ENCODE results near the gene CADPS. TPM values are rescaled to one million over a fixed set of nuclear protein-coding genes. Genes with fewer than 3 reads are reported as not detected.

Gene CADPS
- total RNA-seq, 2 donors from 2014 or later, result not detected

DNA sequence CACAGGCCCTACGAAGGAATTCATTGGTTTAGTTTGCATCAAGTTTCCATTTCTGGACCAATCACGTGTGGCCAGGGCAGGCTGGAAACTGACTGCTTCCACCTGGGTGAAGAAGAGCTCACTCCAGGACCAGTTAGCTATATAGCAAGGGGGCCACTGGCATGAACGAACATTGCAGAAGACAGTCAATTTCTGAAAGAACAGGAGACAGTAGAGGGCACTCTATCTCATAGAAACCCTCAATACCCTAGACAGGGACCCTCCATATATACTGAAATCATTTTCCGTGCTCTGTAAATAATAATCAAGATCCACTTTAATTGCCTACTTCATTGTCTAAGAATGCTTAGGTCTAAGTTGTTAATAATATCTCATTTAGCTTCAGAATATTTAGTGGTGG lies 215.6 kb downstream of the CADPS start:
- peaks cover 8% of the 10 kb centered on the region for H3K27me3 Mint-ChIP-seq
- no peak for ATAC-seq (replicated peaks)

DNA sequence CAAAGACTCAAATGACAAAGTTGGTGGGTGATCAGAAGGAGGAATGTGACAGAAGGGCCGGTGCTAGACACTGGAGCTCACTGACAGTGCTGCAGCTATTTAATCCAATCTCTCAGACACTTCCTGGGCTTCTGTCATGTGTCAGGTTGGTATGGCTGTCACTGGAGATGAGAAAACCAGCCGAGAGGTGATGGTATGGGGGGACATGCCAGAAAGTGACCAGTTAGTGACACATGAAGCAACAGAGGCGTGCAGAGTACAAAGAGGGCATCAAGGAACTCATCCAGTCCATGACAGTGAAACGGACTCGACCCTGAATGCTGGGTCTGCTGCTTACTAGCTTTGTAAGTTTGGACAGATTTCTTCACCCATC lies 219.5 kb downstream of the CADPS start:
- no peaks in the 10 kb centered on the region for H3K9me3 Mint-ChIP-seq
- no peak overlapping the region for H3K27ac Mint-ChIP-seq
- no peak overlapping the region for H3K4me3 Mint-ChIP-seq
- H3K36me3 Mint-ChIP-seq (ENCODE audit: low read depth), result no peaks in the 10 kb centered on the region
- no peaks in the 10 kb centered on the region for H3K4me1 Mint-ChIP-seq
- peaks cover 6% of the 10 kb centered on the region for H3K27me3 Mint-ChIP-seq
- no peak for ATAC-seq (replicated peaks)

More for the DNA sequence above, 215.6 kb downstream of the CADPS start:
- H3K27ac Mint-ChIP-seq, result no peak overlapping the region
- H3K4me1 Mint-ChIP-seq, result no peaks in the 10 kb centered on the region
- H3K4me3 Mint-ChIP-seq, result no peak overlapping the region
- H3K36me3 Mint-ChIP-seq (ENCODE audit: low read depth), result no peaks in the 10 kb centered on the region
- H3K9me3 Mint-ChIP-seq, result peaks cover 3% of the 10 kb centered on the region

DNA sequence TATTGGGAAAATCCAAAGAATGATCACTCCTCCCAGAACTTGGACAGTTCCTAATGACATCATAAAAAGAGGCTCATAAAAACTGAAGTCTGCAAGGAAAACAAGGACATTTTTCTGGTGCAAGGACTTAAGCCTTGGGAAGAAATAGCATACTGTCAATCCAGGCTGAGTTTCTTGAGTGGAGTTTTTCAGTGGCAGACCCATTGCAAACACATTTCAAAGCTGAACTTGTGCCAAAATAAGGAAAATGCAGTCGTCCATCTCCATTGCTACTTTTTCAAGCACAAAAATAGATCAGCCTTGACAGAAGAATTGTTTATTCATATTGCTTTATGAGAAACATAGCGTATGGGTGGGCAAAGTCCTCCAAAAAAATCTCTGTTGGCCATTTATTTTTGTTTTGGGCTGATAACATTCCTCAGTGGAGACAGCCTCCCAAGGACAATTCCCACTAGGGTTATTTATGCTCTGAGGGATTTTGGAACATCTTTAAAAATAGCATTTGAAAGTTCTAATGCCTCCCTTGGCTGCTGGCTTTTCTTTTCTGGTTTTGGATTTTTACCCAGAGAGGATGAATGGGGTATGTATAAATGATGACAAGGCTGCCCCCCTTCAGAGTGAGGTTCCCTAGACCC lies 220.0 kb downstream of the CADPS start:
- no peak overlapping the region for H3K27ac Mint-ChIP-seq
- no peaks in the 10 kb centered on the region for H3K4me1 Mint-ChIP-seq
- H3K36me3 Mint-ChIP-seq (ENCODE audit: low read depth), result no peaks in the 10 kb centered on the region
- no peak overlapping the region for H3K4me3 Mint-ChIP-seq
- no peak for ATAC-seq (replicated peaks)
- H3K27me3 Mint-ChIP-seq, result peaks cover 6% of the 10 kb centered on the region
- no peaks in the 10 kb centered on the region for H3K9me3 Mint-ChIP-seq

DNA sequence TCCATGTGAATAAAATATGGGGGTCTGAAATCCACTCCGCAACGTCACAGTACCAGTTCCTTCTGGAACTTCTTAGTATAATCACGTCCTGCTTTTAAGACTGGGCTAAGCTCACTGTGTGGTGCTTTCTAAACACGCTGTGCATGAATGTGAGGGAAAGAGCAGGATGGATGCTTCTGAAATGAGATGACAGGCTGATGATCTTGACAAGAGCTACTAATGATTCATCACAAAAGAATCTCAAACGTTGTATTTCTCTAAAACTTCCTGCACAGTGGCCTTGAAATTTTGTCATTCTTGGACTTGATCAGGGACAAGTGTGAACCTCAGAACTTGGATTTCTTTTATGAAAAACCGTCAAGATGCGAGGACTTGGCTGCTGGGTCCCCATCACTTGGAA lies 221.4 kb downstream of the CADPS start:
- no peaks in the 10 kb centered on the region for H3K4me1 Mint-ChIP-seq
- no peak overlapping the region for H3K4me3 Mint-ChIP-seq
- H3K36me3 Mint-ChIP-seq (ENCODE audit: low read depth), result no peaks in the 10 kb centered on the region
- H3K27ac Mint-ChIP-seq, result no peak overlapping the region
- ATAC-seq (replicated peaks), result no peak
- peaks cover 3% of the 10 kb centered on the region for H3K27me3 Mint-ChIP-seq
- H3K9me3 Mint-ChIP-seq, result no peaks in the 10 kb centered on the region

DNA sequence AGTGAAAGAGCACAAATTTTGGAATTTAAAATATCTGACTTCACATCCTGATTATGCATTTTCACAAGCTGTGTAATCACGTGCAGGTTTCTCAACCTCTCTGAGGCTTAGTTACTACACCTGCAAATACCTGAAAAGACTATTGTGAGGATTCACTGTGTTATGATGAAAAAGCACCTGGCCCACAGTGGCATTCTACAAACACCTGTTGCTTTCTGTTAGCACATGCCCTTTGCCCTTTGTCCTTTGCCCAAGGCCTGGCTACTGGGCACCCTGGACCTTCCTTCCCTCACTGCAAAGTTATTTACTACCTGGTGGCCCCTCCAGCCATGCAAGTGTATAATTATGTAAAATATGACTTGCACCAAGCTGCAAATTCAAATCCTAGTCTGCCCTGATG lies 227.5 kb downstream of the CADPS start:
- Mint-ChIP-seq H3K27ac (no peak overlapping the region), H3K4me3 (no peak overlapping the region), H3K9me3 (peaks cover 4% of the 10 kb centered on the region), H3K27me3 (no peaks in the 10 kb centered on the region), H3K4me1 (peaks cover 3% of the 10 kb centered on the region), H3K36me3 (ENCODE audit: low read depth) (no peaks in the 10 kb centered on the region)
- ATAC-seq (replicated peaks), result no peak

DNA sequence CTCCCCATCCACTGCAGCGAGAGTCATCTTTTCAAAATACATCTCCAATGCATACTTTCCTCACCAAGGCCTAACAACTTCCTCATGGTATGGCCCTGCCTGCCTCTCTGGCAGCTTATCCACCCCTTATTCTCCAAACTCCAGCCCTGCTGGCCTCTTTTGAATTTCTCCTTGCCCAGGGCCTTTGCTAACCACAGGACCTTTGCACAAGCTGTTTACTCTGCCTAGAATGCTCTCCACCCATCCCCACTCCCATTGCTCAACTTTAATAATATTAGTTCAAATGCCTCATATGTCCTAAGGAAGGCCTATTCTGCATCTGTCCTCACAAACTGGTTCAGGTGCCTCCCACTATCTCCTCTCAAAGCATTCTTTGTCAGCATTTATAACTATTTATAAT lies 230.7 kb downstream of the CADPS start:
- H3K36me3 Mint-ChIP-seq (ENCODE audit: low read depth), result no peaks in the 10 kb centered on the region
- H3K9me3 Mint-ChIP-seq, result peaks cover 4% of the 10 kb centered on the region
- no peak overlapping the region for H3K27ac Mint-ChIP-seq

DNA sequence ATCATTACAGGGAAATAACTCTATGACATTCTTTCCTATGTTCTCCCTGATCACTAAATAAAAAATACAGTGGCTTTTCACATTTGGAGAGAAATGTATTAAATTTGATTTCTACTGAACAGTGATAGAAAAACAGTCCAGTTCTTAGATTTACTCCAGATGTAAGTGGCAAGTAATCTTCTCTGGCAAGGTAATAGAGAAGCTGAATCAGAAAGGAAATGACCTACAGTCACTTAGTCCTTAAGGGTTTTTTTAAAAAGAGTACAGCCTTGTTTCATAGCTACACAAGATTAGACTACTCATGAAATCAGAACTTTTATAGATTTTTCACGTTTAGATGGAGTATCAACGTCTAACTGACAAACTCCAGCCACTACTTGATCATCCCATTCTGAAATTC lies 236.9 kb downstream of the CADPS start:
- no peak overlapping the region for H3K4me3 Mint-ChIP-seq
- no peak overlapping the region for H3K27ac Mint-ChIP-seq
- H3K9me3 Mint-ChIP-seq, result no peaks in the 10 kb centered on the region
- H3K27me3 Mint-ChIP-seq, result peaks cover 12% of the 10 kb centered on the region
- ATAC-seq (replicated peaks), result no peak
- no peaks in the 10 kb centered on the region for H3K36me3 Mint-ChIP-seq (ENCODE audit: low read depth)
- H3K4me1 Mint-ChIP-seq, result peaks cover 3% of the 10 kb centered on the region

More for the DNA sequence above, 230.7 kb downstream of the CADPS start:
- no peak for ATAC-seq (replicated peaks)
- Mint-ChIP-seq H3K4me3 (no peak overlapping the region), H3K4me1 (peaks cover 3% of the 10 kb centered on the region), H3K27me3 (peaks cover 4% of the 10 kb centered on the region)

DNA sequence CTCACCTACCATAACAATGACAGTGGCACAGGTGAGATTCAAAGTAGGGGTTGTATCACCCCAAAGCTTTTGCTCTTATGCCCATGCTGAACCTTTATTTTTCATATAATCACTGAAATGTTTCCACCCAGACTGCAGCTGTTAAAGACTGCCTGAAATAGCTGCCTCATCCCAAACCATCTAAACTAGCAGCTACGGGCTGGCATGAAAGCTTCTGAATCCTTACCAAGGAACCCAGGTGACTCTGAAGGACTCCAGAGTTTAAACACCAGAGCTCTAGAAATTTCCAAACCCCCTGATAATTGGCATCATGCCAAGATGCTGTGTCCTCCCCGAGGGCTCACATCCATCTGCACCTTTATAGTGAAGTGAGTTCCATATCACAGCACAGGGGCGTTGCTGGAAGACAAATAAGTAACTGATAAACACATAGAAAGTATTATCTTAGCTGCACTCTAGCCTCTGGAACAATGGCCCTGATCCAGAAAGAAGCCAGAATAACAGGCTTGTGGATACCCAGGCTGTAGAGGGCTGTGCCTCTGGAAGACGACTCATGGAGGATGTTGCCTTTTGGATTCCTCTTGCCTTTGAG lies 238.9 kb downstream of the CADPS start:
- H3K4me1 Mint-ChIP-seq, result no peaks in the 10 kb centered on the region

DNA sequence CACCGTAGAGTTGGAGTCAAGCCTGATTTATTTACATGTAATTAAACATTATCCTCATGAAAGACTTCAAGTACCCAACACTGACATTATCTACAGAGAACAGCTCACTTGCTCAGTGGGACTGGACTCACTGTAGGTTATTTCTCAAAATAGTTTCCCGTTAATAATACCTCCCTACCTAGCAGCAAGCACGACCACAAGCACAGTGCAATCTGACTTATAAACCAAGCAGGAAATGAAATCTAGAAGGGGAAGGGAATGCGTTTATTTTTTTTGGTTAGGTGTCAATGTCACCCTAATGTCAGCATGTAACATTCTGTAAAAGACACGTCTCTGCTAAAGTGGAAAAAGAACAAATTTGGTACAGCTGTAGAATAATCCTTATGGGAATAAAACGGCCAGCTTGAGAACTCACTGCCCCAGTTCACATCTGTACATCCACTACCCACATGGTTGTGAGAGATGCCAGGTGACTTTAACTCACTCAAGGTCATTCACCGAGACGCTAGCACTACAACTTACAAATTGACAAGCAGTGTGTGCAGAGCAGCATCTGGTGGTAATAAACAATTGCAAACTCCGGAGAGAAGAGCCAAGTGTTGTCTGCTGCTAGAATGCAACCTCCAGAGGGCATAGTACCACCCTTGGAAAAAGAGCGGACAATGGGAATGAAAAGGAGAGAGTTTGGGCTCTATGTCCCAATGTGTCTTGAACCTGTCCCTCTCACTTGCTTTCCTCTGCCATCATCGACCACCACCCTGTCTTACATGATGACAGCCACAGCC lies 242.5 kb downstream of the CADPS start:
- H3K9me3 Mint-ChIP-seq, result no peaks in the 10 kb centered on the region
- H3K4me1 Mint-ChIP-seq, result no peaks in the 10 kb centered on the region
- H3K27ac Mint-ChIP-seq, result no peak overlapping the region
- no peaks in the 10 kb centered on the region for H3K36me3 Mint-ChIP-seq (ENCODE audit: low read depth)
- H3K27me3 Mint-ChIP-seq, result peaks cover 14% of the 10 kb centered on the region
- no peak overlapping the region for H3K4me3 Mint-ChIP-seq
- ATAC-seq (replicated peaks), result no peak

More for the DNA sequence above, 238.9 kb downstream of the CADPS start:
- no peak for ATAC-seq (replicated peaks)
- Mint-ChIP-seq H3K9me3 (no peaks in the 10 kb centered on the region), H3K27ac (no peak overlapping the region), H3K4me3 (no peak overlapping the region), H3K36me3 (ENCODE audit: low read depth) (no peaks in the 10 kb centered on the region), H3K27me3 (peaks cover 19% of the 10 kb centered on the region)

DNA sequence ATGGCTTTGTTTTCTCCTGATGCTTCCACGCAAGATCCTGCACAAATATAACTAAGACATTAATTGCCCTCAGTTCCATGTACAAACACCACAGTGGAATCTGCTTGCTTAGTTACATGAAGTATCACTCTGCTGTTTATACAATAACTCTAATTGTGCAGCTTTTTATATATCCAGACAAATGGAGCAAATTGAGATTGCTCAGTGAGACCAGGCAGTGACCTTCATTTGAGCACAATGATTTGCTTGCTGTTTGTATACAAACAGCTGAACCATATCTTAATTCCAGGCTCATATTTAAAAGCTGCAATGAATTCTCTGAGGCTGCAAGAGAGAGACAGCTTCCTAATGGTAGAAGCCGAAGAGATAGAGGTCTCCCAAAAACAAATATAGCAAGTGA lies 243.7 kb downstream of the CADPS start:
- no peaks in the 10 kb centered on the region for H3K4me1 Mint-ChIP-seq
- H3K27ac Mint-ChIP-seq, result no peak overlapping the region
- H3K27me3 Mint-ChIP-seq, result peaks cover 13% of the 10 kb centered on the region
- no peaks in the 10 kb centered on the region for H3K36me3 Mint-ChIP-seq (ENCODE audit: low read depth)
- H3K9me3 Mint-ChIP-seq, result no peaks in the 10 kb centered on the region
- no peak overlapping the region for H3K4me3 Mint-ChIP-seq
- ATAC-seq (replicated peaks), result no peak

DNA sequence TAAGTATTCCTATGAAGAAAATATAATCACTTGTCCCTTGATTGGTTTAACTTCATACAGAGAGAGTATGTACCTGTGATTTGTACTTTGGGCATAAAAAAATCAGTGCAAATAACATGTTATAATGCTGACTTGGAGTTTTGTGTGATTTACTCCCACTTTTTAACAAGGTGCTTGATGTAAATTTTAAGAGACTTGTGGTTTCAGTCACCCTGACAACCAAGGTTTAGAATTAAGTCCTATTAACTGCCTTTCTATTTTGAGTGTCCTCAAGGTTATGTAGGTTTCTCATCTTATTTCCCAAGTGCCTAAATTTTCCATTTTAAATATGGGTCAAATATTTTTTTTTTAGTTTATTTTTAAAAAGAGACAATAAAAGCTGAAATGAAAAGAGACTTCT lies 244.6 kb downstream of the CADPS start:
- H3K36me3 Mint-ChIP-seq (ENCODE audit: low read depth), result no peaks in the 10 kb centered on the region
- no peaks in the 10 kb centered on the region for H3K4me1 Mint-ChIP-seq
- no peak for ATAC-seq (replicated peaks)
- H3K27me3 Mint-ChIP-seq, result peaks cover 14% of the 10 kb centered on the region
- H3K4me3 Mint-ChIP-seq, result no peak overlapping the region
- H3K27ac Mint-ChIP-seq, result no peak overlapping the region
- H3K9me3 Mint-ChIP-seq, result no peaks in the 10 kb centered on the region

DNA sequence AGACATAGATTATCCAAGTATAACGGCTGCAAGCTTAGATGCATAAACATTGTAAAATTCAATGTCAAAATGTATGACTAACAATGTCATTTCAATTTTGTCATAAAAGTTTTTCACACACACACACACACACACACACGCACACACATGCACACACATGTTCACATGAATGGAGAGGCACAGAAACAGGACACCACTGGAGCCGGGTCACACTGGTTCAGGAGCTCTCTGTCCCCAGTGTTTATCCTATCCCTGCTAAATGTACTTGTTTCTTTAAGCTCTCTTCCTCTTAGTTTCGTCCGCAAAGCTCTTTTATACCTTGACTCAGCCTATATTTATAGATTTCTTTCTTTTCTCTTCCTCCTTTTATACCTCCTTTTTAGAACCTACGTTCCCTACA lies 249.9 kb downstream of the CADPS start:
- H3K4me1 Mint-ChIP-seq, result no peaks in the 10 kb centered on the region
- H3K4me3 Mint-ChIP-seq, result no peak overlapping the region
- H3K9me3 Mint-ChIP-seq, result no peaks in the 10 kb centered on the region
- ATAC-seq (replicated peaks), result no peak
- peaks cover 7% of the 10 kb centered on the region for H3K27me3 Mint-ChIP-seq
- H3K27ac Mint-ChIP-seq, result no peak overlapping the region
- no peaks in the 10 kb centered on the region for H3K36me3 Mint-ChIP-seq (ENCODE audit: low read depth)

DNA sequence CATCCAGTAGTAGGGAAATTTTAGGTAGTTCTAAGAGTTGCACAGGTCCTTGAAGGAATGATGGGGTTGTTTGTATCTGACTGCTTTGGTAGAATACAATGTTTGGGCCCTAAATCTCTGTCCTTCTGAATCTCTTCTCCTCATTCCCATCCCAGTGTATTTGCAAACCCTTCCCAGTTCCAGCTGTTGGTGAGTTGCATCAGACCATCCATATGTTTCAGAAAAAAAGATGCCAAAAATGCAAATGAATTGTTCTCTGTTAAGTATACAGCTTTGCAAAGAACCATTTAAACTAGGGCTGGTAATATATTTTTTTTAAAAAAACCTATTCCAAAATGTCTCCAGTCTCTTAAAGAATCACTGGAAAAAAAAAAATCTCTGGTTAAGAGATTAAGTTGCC lies 251.0 kb downstream of the CADPS start:
- H3K27ac Mint-ChIP-seq, result no peak overlapping the region
- H3K36me3 Mint-ChIP-seq (ENCODE audit: low read depth), result no peaks in the 10 kb centered on the region
- no peaks in the 10 kb centered on the region for H3K4me1 Mint-ChIP-seq
- ATAC-seq (replicated peaks), result no peak
- H3K4me3 Mint-ChIP-seq, result no peak overlapping the region
- H3K9me3 Mint-ChIP-seq, result no peaks in the 10 kb centered on the region
- peaks cover 7% of the 10 kb centered on the region for H3K27me3 Mint-ChIP-seq

DNA sequence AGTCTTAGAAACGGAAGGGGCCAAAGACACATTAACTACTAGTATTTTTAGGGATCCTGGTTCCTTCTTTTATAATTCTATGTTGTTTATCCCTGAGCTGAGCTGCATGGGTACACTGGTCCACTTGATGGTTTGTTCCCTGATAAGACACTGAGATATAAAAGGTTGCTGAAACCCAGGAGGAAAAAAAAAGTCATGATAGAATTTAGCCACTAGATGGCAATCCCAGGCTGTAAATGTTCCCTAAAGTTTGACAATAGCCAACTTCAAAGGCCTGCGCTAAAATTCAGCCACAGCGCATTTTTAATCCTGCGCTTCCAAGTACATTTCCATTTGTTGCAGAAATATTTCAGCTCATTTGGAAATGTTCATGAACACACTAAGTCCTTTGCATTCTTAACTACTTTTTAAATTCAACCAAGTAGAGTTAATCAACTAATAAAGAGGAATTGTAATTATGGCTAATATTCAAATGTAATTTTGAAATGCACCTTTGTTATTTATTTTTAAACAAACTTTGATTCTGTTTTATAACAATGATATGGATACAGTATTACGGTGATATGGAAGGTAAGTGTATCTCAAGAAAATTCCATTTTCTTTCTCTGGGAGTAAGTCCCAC lies 252.6 kb downstream of the CADPS start:
- no peaks in the 10 kb centered on the region for H3K9me3 Mint-ChIP-seq
- peaks cover 10% of the 10 kb centered on the region for H3K27me3 Mint-ChIP-seq
- H3K4me3 Mint-ChIP-seq, result no peak overlapping the region
- no peaks in the 10 kb centered on the region for H3K36me3 Mint-ChIP-seq (ENCODE audit: low read depth)
- H3K27ac Mint-ChIP-seq, result no peak overlapping the region
- ATAC-seq (replicated peaks), result no peak
- H3K4me1 Mint-ChIP-seq, result no peaks in the 10 kb centered on the region

DNA sequence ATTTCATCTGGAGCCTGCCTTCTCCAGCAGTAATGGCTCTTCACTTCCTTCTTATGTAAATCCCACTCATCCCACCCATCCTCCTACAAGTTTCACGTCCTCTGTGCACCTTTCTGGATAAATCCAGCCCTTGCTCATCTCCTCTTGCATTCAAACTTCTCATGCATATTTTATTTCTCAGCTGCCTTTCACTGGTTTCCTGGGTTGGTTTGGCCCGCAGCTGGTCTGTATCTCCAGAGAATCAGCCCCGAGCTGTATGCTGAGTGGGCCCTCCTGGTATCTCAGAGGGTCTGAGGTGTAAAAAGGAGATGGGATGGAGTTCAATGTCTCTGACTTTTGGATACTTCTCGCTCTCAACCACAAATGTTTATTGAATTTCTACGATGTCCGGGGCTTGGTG lies 253.3 kb downstream of the CADPS start:
- H3K4me3 Mint-ChIP-seq, result no peak overlapping the region
- H3K27me3 Mint-ChIP-seq, result peaks cover 10% of the 10 kb centered on the region
- no peak overlapping the region for H3K27ac Mint-ChIP-seq
- no peaks in the 10 kb centered on the region for H3K9me3 Mint-ChIP-seq
- H3K36me3 Mint-ChIP-seq (ENCODE audit: low read depth), result no peaks in the 10 kb centered on the region
- H3K4me1 Mint-ChIP-seq, result no peaks in the 10 kb centered on the region
- no peak for ATAC-seq (replicated peaks)
